NB4 (cell line): ENCODE results near the gene LZTS2.
A peak's percentile ranks its signal among the peaks of the same experiment; 100 is the strongest.
"Not testable (repeated sequence)": the region's sequence is repeated elsewhere in the genome, so short reads cannot be mapped to it uniquely, and the experiment has no call there.

Source experiments
- DNase-seq: peaks from one replicate; pipeline ENCODE4 v3.0.0; 2010; ENCODE audit warnings: low read depth
- H3K4me3 ChIP-seq: one replicate; pipeline ENCODE4 v1.5.1; 2011; ENCODE audit warnings: mild to moderate bottlenecking, low read depth, low read length, moderate library complexity
- CTCF ChIP-seq: IDR thresholded peaks from one replicate; pipeline ENCODE4 v1.5.1; 2012; ENCODE audit warnings: low read depth, low read length
- MAX ChIP-seq: IDR thresholded peaks from 2 replicates; pipeline ENCODE4 v1.6.1; 2011; ENCODE audit warnings: low read depth, low read length
- MYC ChIP-seq: IDR thresholded peaks from 2 replicates; pipeline ENCODE4 v1.6.1; 2011; ENCODE audit warnings: low read depth, low read length
- POLR2A ChIP-seq: IDR thresholded peaks from 2 replicates; pipeline ENCODE4 v1.6.1; 2011; ENCODE audit warnings: mild to moderate bottlenecking; ENCODE audit not compliant: insufficient read length; ENCODE audit errors: extremely low read depth

LZTS2 gene

GRCh38 chr10:101030496-101031127, 31.0 kb downstream of the LZTS2 start:
- no peak for DNase-seq
- H3K4me3 ChIP-seq = peak overlapping the region; percentile 17
- no peak for TF ChIP-seq POLR2A
- TF ChIP-seq MYC = no peak
- TF ChIP-seq MAX = no peak
- TF ChIP-seq CTCF = no peak

- TF ChIP-seq MAX (no peak), MYC (no peak), POLR2A (no peak), CTCF (no peak)
- H3K4me3 ChIP-seq = peak within 1 kb of the TSS; percentile 65
- peak; percentile 91 for DNase-seq
Observed at GRCh38 chr10:101031128-101031795, 31.7 kb downstream of the LZTS2 start, which contains the start of the genes PDZD7 and SFXN3. TSS of gene PDZD7 (minus strand) at chr10:101031129. CDS start at chr10:101030219, 910 bp downstream. TSS of gene SFXN3 (plus strand) at chr10:101031234. CDS start at chr10:101034695, 3,461 bp downstream.

GRCh38 chr10:101031796-101032636, 32.4 kb downstream of the LZTS2 start:
- peak; percentile 50 for TF ChIP-seq POLR2A
- TF ChIP-seq MAX = no peak
- peak overlapping the region; percentile 65 for H3K4me3 ChIP-seq
- DNase-seq = peak; percentile 81

- peak overlapping the region; percentile 65 for H3K4me3 ChIP-seq
- peak; percentile 94 for DNase-seq
Observed at GRCh38 chr10:101032637-101033224, 33.1 kb downstream of the LZTS2 start.

GRCh38 chr10:101033276-101033675, 33.7 kb downstream of the LZTS2 start:
- no peak for DNase-seq
- H3K4me3 ChIP-seq = peak overlapping the region; percentile 65
- TF ChIP-seq MAX = no peak
- no peak for TF ChIP-seq POLR2A
- no peak for TF ChIP-seq CTCF
- TF ChIP-seq MYC = no peak

More at GRCh38 chr10:101032637-101033224, 33.1 kb downstream of the LZTS2 start:
- no peak for TF ChIP-seq CTCF
- TF ChIP-seq POLR2A = no peak
- no peak; the same call in none of the 2 replicates for TF ChIP-seq MYC
- TF ChIP-seq MAX = no peak; the same call in none of the 2 replicates

- DNase-seq, H3K4me3 ChIP-seq: not testable (repeated sequence)
Observed at GRCh38 chr10:101034404-101034803, 34.8 kb downstream of the LZTS2 start.
